ENCODE data around the gene PGA5.

- TF ChIP-seq CTCF (IDR thresholded peaks at IDR 0.05; ENCODE audit: insufficient read depth, low read length) (no peak), POLR2AphosphoS5 (IDR thresholded peaks at IDR 0.05; ENCODE audit: low read depth) (no peak), REST (IDR thresholded peaks at IDR 0.05; ENCODE audit: insufficient replicate concordance, low read depth) (no peak), SPI1 (IDR thresholded peaks at IDR 0.05; ENCODE audit: borderline replicate concordance, low read depth) (no peak)
Observed at GRCh38 chr11:61297746-61298145, 56.8 kb downstream of the PGA5 start.
